SU-DHL-6 (cell line): Measurements from ENCODE around the gene TOR2A.

Experiments
- EZH2phosphoT487 ChIP-seq: fragments of 200-600 bp; sonication (generic), shearing (Covaris generic); conservative IDR thresholded peaks from 2 replicates; pipeline ENCODE4 v1.6.1; 2018; ENCODE audit warnings: mild to moderate bottlenecking, antibody characterized with exemption, low read length, moderate library complexity, mixed read lengths
- TF ChIP-seq, protein P1 (sequence below): fragments of 200-600 bp; sonication (generic); IDR thresholded peaks from one replicate; pipeline ENCODE4 v1.5.1; 2017; ENCODE audit warnings: antibody characterized with exemption, mild to moderate bottlenecking, low read length, moderate library complexity; ENCODE audit not compliant: insufficient read depth, poor library complexity, severe bottlenecking

GRCh38 chr9:127742435-127743088, 7.5 kb upstream of the TOR2A start:
- TF ChIP-seq, protein P1, sequence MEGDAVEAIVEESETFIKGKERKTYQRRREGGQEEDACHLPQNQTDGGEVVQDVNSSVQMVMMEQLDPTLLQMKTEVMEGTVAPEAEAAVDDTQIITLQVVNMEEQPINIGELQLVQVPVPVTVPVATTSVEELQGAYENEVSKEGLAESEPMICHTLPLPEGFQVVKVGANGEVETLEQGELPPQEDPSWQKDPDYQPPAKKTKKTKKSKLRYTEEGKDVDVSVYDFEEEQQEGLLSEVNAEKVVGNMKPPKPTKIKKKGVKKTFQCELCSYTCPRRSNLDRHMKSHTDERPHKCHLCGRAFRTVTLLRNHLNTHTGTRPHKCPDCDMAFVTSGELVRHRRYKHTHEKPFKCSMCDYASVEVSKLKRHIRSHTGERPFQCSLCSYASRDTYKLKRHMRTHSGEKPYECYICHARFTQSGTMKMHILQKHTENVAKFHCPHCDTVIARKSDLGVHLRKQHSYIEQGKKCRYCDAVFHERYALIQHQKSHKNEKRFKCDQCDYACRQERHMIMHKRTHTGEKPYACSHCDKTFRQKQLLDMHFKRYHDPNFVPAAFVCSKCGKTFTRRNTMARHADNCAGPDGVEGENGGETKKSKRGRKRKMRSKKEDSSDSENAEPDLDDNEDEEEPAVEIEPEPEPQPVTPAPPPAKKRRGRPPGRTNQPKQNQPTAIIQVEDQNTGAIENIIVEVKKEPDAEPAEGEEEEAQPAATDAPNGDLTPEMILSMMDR, result no peak
- TF ChIP-seq EZH2phosphoT487, result no peak
